IPS DF 4.7 (cell line): ENCODE measurements around the gene CAPSL.
"Not testable (repeated sequence)": the region's sequence is repeated elsewhere in the genome, so short reads cannot be mapped to it uniquely, and the experiment has no call there.

Source experiments
- DNase-seq: peaks from one replicate; pipeline ENCODE4 v3.0.0-alpha.2; 2013; ENCODE audit warnings: low spot score; ENCODE audit errors: extremely low read depth

The CAPSL gene

GRCh38 chr5:35877655-35878054, 60.8 kb downstream of the CAPSL start:
- no peak for DNase-seq

GRCh38 chr5:35876922-35877321, 61.5 kb downstream of the CAPSL start:
- DNase-seq, result no peak

GRCh38 chr5:35876454-35876853, 62.0 kb downstream of the CAPSL start:
- DNase-seq, result no peak

DNA sequence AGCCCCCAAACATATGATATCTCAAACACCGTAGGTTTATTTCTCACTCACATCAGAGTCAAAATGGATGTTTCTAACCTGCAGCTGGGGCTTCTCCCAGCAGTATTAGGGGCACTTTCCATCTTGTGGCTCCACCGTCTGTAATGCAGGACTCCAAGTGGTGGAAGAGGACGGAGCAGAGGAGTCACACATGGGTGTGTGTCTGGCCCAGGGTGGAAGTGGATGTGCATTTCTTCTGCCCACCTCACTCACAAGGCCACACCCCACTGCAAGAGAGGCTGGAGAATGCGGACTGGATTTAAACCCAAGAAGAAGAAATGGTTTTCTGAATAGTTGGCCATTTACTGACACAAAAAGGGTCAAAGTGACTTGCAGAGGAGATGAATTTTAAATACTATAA, 67.8 kb downstream of the CAPSL start:
- no peak for DNase-seq

GRCh38 chr5:35869685-35870277, 68.6 kb downstream of the CAPSL start:
- no peak for DNase-seq

- no peak for DNase-seq
Measured at GRCh38 chr5:35867998-35868397, 70.4 kb downstream of the CAPSL start.

DNA sequence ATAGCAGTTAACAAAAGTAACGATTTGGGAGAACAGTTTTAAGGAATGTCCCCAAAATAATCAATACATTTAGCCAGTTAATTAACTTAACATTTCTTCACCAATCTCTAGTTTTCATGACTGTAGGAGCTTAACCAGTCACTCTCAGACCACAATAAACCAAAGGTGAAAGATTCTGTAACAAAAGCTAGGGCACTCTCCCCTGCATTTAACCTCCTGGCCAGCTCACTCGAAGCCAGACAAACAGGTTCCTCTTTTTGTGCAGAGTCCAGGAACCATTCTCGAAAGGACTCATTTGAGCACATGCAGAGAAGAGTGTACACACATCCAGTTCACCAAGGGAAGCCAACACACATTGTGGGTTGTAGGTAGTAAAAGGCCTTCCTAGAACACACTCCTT, 75.3 kb downstream of the CAPSL start:
- no peak for DNase-seq

GRCh38 chr5:35862126-35862525, 76.3 kb downstream of the CAPSL start:
- no peak for DNase-seq

GRCh38 chr5:35861718-35862117, 76.7 kb downstream of the CAPSL start:
- DNase-seq, result no peak

DNA sequence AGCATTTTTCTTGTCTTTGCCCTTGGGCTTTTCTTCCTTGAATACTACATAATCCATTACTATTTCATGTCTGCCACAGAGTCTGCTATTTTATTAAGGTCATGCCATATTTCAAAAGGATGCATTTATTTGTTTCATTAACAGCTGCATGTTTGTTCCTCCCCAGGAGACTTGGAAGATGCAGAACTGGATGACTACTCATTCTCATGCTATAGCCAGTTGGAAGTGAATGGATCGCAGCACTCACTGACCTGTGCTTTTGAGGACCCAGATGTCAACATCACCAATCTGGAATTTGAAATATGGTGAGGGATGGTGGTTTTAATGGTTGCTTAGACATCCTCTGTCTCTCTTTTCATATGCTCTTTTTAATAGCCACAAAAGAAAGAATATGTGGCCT, 77.7 kb downstream of the CAPSL start:
- no peak for DNase-seq

GRCh38 chr5:35859101-35859661, 79.2 kb downstream of the CAPSL start:
- no peak for DNase-seq

DNA sequence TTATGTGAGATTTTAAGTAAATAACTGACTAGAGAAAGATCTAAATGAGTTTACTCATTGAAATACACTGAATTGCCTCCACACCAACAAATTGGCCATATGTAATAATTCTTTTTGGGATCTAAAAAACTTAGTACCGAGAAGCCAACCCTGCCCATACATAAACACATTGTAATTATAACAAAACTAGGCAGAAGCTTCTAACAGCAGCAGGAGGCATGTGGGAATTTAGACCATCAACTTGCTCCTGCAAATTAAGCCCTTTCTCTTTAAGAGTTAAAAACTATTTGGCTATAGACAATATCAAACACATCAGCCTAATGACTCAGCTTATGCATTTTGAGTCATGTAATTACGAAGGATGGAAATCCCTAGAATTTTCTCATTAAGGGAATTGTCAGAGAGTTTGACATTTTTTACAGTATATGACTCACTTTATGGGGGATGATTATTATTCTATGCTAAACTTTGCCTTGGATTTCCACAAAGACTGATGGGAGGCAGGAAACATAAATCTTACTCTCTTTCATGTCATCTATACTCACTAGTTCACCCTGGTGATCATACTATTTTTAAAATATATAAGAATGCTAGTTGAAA, 80.7 kb downstream of the CAPSL start:
- no peak for DNase-seq

DNA sequence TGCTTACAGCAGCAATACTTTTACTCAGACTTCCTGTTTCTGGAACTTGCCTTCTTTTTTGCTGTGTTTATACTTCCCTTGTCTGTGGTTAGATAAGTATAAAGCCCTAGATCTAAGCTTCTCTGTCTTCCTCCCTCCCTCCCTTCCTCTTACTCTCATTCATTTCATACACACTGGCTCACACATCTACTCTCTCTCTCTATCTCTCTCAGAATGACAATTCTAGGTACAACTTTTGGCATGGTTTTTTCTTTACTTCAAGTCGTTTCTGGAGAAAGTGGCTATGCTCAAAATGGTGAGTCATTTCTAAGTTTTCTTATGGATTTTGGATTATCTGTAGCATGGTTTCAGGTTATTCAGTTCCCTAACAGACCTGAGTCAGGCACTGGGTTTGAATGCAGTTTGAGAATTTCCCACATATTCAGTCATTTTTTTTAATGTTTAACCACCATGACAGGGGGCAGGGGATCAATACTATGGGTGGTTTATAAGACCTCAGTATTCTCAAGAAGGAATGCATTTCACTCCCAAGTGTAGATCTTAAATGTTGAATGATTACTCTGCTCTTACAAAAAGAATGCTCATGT, 81.6 kb downstream of the CAPSL start, which contains the start of gene IL7R:
TSS of gene IL7R (plus strand) at position 127 of the 587 bp plus-strand sequence. CDS start at position 214, 87 bp downstream.
- no peak for DNase-seq

DNA sequence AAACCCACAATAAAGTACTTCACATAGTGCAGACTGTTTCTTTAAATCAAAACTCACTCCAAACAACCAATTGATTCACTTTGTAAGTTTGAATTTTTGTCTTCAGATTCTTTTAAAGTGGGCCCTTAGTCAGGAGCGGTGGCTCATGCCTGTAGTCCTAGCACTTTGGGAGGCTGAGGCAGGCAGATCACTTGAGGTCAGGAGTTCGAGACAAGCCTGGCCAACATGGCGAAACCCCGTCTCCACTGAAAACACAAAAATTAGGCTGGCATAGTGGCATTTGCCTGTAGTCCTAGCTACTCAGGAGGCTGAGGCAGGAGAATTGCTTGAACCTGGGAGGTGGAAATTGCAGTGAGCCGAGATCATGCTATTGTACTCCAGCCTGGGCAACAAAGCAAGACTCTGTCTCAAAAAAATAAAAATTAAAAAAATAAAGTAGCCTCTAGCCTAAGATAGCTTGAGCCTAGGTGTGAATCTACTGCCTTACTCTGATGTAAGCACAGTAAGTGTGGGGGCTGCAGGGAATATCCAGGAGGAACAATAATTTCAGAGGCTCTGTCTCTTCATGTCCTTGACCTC, 82.1 kb downstream of the CAPSL start:
- DNase-seq, result not testable (repeated sequence)

GRCh38 chr5:35855187-35855586, 83.2 kb downstream of the CAPSL start:
- DNase-seq, result no peak
